Neural cell (in vitro differentiated cells): Measurements from ENCODE around the gene SAMD8.

Experiments
- EZH2 ChIP-seq: fragments of 200-600, 300-800 bp; shearing (Covaris generic), sonication (generic); IDR thresholded peaks from 2 replicates; pipeline ENCODE4 v1.6.1; 2014; ENCODE audit warnings: antibody characterized with exemption, low read length, borderline replicate concordance, mild to moderate bottlenecking; ENCODE audit not compliant: insufficient read depth, poor library complexity, severe bottlenecking
- TF ChIP-seq, protein P1 (sequence below): fragments of 450-650 bp; IDR thresholded peaks from 2 replicates; pipeline ENCODE4 v1.5.1; 2014; ENCODE audit warnings: antibody characterized with exemption, mild to moderate bottlenecking, moderate library complexity; ENCODE audit not compliant: poor library complexity, severe bottlenecking
- TF ChIP-seq, protein P2 (sequence below): IDR thresholded peaks from 2 replicates; pipeline ENCODE4 v1.6.1; 2012; ENCODE audit warnings: borderline replicate concordance

DNA sequence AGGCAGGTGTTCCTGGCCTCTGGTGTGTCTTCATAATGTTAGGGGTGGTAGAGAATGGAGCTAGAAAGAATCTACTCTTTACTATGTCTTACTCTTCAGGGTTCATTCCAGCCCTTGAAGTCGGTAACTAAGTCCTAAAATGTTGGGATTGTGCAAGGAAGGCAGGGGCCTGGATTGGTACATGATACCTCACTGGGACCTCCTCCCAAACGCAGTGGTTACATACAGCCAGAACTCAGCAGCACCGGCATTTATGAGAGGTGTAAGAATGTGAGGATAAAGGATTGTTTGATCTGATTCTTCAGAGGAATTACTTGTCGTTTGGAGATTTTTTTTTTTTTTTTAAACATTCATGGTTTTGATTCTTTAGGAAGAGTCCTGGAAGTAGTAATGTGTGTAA is 117.4 kb downstream of the SAMD8 start:
- no peak for TF ChIP-seq EZH2
- TF ChIP-seq, protein P1, sequence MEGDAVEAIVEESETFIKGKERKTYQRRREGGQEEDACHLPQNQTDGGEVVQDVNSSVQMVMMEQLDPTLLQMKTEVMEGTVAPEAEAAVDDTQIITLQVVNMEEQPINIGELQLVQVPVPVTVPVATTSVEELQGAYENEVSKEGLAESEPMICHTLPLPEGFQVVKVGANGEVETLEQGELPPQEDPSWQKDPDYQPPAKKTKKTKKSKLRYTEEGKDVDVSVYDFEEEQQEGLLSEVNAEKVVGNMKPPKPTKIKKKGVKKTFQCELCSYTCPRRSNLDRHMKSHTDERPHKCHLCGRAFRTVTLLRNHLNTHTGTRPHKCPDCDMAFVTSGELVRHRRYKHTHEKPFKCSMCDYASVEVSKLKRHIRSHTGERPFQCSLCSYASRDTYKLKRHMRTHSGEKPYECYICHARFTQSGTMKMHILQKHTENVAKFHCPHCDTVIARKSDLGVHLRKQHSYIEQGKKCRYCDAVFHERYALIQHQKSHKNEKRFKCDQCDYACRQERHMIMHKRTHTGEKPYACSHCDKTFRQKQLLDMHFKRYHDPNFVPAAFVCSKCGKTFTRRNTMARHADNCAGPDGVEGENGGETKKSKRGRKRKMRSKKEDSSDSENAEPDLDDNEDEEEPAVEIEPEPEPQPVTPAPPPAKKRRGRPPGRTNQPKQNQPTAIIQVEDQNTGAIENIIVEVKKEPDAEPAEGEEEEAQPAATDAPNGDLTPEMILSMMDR: no peak
- TF ChIP-seq, protein P2, sequence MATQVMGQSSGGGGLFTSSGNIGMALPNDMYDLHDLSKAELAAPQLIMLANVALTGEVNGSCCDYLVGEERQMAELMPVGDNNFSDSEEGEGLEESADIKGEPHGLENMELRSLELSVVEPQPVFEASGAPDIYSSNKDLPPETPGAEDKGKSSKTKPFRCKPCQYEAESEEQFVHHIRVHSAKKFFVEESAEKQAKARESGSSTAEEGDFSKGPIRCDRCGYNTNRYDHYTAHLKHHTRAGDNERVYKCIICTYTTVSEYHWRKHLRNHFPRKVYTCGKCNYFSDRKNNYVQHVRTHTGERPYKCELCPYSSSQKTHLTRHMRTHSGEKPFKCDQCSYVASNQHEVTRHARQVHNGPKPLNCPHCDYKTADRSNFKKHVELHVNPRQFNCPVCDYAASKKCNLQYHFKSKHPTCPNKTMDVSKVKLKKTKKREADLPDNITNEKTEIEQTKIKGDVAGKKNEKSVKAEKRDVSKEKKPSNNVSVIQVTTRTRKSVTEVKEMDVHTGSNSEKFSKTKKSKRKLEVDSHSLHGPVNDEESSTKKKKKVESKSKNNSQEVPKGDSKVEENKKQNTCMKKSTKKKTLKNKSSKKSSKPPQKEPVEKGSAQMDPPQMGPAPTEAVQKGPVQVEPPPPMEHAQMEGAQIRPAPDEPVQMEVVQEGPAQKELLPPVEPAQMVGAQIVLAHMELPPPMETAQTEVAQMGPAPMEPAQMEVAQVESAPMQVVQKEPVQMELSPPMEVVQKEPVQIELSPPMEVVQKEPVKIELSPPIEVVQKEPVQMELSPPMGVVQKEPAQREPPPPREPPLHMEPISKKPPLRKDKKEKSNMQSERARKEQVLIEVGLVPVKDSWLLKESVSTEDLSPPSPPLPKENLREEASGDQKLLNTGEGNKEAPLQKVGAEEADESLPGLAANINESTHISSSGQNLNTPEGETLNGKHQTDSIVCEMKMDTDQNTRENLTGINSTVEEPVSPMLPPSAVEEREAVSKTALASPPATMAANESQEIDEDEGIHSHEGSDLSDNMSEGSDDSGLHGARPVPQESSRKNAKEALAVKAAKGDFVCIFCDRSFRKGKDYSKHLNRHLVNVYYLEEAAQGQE: no peak
